ENCODE measurements around the gene ANXA4.
"Not testable (repeated sequence)": the region's sequence is repeated elsewhere in the genome, so short reads cannot be mapped to it uniquely, and the experiment has no call there.

DNA sequence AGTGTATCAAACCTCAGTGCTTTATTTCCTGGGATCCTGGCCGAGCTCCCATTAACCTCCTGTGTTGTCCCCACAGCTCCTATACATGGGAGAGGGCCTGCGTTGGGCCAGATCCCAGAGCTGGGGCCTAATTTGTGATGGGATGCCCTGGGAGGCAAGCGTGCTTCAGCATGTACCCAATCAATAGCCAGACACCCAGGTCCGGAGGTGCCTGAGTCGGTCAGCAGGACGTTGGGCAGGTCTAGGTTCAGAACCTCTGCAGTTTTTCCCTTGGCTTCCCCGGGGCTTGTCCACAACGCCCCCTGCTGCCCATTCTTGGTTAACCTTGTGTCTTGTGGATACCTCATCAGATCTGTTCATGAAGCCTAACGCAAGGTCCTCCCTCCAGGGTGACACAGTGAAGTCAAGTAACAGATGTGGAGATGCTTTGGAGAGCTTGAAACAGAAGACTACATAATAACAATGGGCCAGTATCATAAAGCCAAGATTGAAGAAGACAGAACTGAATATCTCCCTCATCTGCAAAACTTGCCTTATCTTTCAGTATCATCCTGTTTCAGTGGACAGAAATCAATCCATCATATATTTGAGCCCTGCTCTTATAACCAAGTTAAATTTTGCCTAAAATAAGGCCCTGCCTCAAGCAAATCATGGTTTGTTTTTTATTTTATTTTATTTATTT is 27.3 kb upstream of the ANXA4 start:
- TF ChIP-seq KDM1A, MED13 (CRISPR knock-in tag; IDR thresholded peaks at IDR 0.05): not testable (repeated sequence)
- TF ChIP-seq, protein P1, sequence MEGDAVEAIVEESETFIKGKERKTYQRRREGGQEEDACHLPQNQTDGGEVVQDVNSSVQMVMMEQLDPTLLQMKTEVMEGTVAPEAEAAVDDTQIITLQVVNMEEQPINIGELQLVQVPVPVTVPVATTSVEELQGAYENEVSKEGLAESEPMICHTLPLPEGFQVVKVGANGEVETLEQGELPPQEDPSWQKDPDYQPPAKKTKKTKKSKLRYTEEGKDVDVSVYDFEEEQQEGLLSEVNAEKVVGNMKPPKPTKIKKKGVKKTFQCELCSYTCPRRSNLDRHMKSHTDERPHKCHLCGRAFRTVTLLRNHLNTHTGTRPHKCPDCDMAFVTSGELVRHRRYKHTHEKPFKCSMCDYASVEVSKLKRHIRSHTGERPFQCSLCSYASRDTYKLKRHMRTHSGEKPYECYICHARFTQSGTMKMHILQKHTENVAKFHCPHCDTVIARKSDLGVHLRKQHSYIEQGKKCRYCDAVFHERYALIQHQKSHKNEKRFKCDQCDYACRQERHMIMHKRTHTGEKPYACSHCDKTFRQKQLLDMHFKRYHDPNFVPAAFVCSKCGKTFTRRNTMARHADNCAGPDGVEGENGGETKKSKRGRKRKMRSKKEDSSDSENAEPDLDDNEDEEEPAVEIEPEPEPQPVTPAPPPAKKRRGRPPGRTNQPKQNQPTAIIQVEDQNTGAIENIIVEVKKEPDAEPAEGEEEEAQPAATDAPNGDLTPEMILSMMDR (CRISPR knock-in tag; IDR thresholded peaks at IDR 0.05), result peak; percentile 98
- 0 out of 2 replicates have a peak, but pooled peaks have one; percentile 59 for TF ChIP-seq ZNF782 (CRISPR knock-in tag; IDR thresholded peaks at IDR 0.05; ENCODE audit: borderline replicate concordance)
- TF ChIP-seq, protein P2, sequence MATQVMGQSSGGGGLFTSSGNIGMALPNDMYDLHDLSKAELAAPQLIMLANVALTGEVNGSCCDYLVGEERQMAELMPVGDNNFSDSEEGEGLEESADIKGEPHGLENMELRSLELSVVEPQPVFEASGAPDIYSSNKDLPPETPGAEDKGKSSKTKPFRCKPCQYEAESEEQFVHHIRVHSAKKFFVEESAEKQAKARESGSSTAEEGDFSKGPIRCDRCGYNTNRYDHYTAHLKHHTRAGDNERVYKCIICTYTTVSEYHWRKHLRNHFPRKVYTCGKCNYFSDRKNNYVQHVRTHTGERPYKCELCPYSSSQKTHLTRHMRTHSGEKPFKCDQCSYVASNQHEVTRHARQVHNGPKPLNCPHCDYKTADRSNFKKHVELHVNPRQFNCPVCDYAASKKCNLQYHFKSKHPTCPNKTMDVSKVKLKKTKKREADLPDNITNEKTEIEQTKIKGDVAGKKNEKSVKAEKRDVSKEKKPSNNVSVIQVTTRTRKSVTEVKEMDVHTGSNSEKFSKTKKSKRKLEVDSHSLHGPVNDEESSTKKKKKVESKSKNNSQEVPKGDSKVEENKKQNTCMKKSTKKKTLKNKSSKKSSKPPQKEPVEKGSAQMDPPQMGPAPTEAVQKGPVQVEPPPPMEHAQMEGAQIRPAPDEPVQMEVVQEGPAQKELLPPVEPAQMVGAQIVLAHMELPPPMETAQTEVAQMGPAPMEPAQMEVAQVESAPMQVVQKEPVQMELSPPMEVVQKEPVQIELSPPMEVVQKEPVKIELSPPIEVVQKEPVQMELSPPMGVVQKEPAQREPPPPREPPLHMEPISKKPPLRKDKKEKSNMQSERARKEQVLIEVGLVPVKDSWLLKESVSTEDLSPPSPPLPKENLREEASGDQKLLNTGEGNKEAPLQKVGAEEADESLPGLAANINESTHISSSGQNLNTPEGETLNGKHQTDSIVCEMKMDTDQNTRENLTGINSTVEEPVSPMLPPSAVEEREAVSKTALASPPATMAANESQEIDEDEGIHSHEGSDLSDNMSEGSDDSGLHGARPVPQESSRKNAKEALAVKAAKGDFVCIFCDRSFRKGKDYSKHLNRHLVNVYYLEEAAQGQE (IDR thresholded peaks at IDR 0.05; ENCODE audit: borderline replicate concordance in 1 of 2, low read depth in 1 of 2, low read length in 2 of 2), result not testable (repeated sequence)

Measured in HepG2 (cell line).